GF-D8 (cell line): ENCODE results near the gene AGA.
A peak's percentile ranks its signal among the peaks of the same experiment; 100 is the strongest.

Source experiments
- DNase-seq: peaks from one replicate; lab custom pipeline; 2025; lab: John Stamatoyannopoulos, UW

AGA gene

GRCh38 chr4:177446586-177446985 lies 4.3 kb upstream of the AGA start:
- no peak for DNase-seq

- no peak for DNase-seq
These were observed 2.9 kb upstream of the AGA start for GRCh38 chr4:177444911-177445736.

- DNase-seq: peak; percentile 68
These were observed 1.0 kb downstream of the AGA start for GRCh38 chr4:177441061-177441802.

GRCh38 chr4:177436456-177436855 lies 5.8 kb downstream of the AGA start:
- DNase-seq: no peak

DNA sequence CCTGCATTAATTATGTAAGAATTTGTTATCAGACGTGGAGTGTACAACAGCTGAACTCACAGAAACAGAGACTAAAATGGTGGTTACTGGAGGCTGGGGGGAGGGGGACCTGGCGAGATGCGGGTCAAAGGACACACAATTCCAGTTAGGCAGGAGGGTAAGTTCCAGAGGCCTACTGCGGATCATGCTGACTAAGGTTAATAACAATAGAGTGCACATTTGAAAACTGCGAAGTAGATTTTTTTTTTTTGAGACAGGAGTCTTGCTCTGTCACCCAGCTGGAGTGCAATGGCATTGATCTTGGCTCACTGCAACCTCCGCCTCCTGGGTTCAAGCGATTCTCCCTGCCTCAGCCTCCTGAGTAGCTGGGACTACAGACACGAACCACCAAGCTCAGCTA lies 7.6 kb downstream of the AGA start:
- DNase-seq: no peak

GRCh38 chr4:177427192-177427591 lies 15.0 kb downstream of the AGA start:
- DNase-seq: no peak

GRCh38 chr4:177419434-177419833 lies 22.8 kb downstream of the AGA start:
- DNase-seq: no peak

DNA sequence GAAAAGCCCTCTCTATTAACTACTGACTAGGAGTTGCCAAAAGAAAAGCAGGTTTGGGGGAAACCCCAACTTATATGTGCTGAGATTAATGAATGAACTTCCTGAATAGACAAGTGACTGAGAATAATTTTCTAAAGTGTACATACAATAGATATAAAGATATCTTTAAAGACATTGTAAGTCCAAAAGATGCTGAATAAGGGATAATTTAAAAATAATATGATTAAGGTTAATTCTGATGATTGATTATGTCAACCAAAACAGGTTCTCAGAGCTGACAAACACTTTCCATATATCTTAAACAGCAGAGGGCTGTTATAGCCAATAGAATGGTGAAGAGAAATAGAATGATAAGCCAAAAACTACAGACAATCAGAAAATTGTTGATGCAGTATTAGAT lies 28.6 kb downstream of the AGA start:
- DNase-seq: no peak

GRCh38 chr4:177413076-177413475 lies 29.2 kb downstream of the AGA start:
- no peak for DNase-seq

- no peak for DNase-seq
These were observed 30.2 kb downstream of the AGA start for GRCh38 chr4:177411996-177412395.

GRCh38 chr4:177410566-177410965 lies 31.7 kb downstream of the AGA start:
- no peak for DNase-seq

DNA sequence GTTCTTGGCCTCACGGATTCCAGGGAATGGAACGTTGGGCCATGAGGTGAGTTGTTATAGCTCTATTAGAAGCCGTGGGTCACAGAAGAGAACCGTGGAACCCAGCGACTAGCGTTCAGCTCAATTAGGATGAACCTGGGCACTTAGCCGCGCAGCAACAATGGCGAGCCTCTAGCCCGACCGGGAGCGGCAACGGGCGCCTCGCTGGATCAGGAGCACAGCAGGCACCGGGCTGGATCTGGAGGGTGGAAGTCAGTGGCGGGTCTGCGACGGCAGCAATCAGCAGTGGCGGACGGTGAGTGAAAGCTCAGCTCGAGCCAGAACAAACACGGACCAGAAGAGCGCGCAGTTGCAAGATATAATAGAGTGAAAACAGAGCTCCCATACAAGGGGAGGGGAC lies 34.2 kb downstream of the AGA start:
- no peak for DNase-seq

DNA sequence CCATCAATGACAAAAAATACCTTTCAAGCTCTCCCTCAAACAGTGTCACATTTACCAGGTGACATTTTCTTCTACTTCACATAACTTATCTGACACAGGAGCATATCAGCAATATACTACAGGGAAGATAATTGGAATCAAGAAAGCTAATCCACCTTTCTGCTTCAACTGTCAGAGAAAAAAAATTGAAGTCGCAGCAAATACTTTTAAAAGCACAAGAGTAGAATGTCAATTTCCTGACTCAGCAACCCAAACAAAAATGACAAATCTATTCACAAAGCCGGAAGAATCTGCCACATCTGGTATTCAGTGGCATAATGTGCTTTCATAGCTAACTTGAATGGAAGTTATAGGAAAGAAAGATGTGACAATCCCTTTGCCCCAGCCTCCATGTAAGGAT lies 36.7 kb downstream of the AGA start:
- no peak for DNase-seq

- no peak for DNase-seq
These were observed 37.3 kb downstream of the AGA start for GRCh38 chr4:177404986-177405385.

DNA sequence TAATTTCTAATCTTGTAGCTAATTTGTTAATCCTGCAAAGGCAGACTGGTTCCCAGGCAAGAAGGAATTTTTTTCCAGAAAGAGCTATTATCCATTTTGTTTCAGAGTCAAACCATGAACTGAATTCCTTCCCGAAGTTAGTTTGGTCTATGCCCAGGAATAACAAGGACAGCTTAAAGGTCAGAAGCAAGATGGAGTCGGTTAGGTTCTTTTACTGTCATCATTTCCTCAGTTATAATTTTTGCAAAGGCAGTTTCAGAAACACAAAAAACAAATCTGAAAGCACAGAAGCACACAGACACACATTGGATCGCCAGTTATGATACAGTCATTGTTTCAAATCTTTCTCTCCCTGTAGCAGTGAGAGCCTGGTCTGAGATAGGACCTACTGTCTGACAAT lies 37.9 kb downstream of the AGA start:
- DNase-seq: no peak

- DNase-seq: no peak
These were observed 38.5 kb downstream of the AGA start for GRCh38 chr4:177403746-177404145.

DNA sequence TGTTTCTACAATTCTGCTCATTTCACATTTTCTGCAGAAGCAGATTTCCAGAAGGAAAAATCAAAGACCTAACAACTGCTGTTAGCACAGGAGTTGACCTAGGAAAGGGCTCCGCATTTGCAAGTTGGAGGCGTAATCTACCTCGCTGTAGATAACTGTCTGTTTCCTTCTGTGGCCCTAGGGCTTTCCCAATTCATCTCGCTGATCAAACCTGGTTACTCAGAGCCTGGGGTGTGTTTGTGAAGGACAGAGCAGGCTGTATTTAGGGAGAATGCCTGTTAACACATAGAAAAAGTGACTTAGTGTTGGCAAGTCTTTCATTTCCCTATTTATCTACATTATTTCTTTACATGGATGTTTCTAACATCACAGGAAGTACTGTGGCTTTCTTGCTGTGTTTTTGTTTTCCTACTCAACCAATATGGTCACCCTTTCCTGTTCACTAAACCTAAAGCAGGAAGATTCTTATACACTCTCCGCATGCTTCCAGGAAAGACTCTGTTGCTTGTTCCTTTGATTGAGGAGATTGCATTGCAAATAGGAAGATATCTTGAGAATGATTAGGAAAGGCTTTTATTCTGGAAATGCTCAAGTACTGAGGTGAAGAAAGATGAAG lies 40.5 kb downstream of the AGA start:
- no peak for DNase-seq

- DNase-seq: no peak
These were observed 42.2 kb downstream of the AGA start for GRCh38 chr4:177400030-177400429.

DNA sequence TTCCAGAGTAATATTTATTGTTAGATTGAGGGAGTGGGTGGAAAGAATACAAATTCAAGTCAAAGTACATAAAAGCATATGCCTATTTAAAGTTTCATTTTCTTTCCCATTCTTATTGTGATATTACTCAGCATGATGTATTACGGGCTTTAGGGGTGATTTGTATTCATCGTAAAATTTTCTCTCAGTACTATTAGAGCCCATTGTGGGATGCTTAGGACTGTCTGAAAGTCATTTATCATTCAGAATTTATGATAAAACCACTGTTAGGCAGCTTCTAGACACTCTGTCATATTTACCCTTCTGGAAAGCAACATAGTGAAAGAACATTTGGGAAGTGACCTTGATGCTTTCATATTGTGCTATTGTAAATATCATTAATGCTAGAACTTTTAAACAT lies 45.9 kb downstream of the AGA start:
- no peak for DNase-seq

GRCh38 chr4:177393236-177393635 lies 49.0 kb downstream of the AGA start:
- DNase-seq: peak; percentile 11

- DNase-seq: no peak
These were observed 50.3 kb downstream of the AGA start for GRCh38 chr4:177391953-177392352.

DNA sequence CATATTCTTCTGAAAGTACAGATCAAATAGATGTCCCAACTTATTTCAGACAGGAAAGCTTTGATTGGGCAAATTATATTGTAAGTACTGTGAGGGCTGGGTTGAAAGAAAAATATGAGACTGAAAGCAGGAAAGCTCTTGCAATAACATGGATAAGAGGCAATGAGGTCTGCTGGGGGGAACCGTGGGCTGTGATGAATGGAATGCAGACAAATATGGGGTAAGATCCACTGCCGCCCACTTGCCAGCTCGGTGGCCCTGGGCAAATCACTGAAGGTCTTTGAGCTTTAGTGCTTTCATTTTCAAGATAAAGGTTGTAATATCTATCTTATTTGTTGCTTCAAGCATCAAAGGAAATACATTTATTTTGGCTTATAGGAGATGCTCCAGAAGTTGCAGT lies 51.0 kb downstream of the AGA start:
- no peak for DNase-seq

GRCh38 chr4:177386278-177386815 lies 55.9 kb downstream of the AGA start:
- DNase-seq: no peak
